ENCODE data around the gene SLC6A6. TPM values are rescaled to one million over a fixed set of nuclear protein-coding genes. Genes with fewer than 3 reads are reported as not detected.

SLC6A6 gene
- total and polyA plus RNA-seq, 8 donors, result 3.0 to 36.7 (median 19.7) TPM

GRCh38 chr3:14517601-14518431 lies 115.4 kb downstream of the SLC6A6 start:
- no peak overlapping the region for H3K4me3 ChIP-seq
- no peaks in the 10 kb centered on the region for H3K9me3 ChIP-seq
- TF ChIP-seq CTCF (IDR thresholded peaks at IDR 0.05) (no peak), POLR2AphosphoS5 (IDR thresholded peaks at IDR 0.05) (no peak), POLR2A (IDR thresholded peaks at IDR 0.05) (no peak), EP300 (IDR thresholded peaks at IDR 0.05) (no peak)
- DNase-seq, result no peak
- no peaks in the 10 kb centered on the region for H3K36me3 ChIP-seq
- intact Hi-C loops (cut with DNase I; ENCODE audit: low total_unique reads), result no loop called here
- no peak overlapping the region for H3K27ac ChIP-seq
- H3K27me3 ChIP-seq, result no peaks in the 10 kb centered on the region
- WGBS, 5 donors, result 77 to 85% (median 84%) methylated on average over 20 to 22 of the region's 22 CpGs
- no peaks in the 10 kb centered on the region for H3K4me1 ChIP-seq

- WGBS, 5 donors, result 76 to 81% (median 77%) methylated on average over 7 of the region's 7 CpGs
- intact Hi-C loops (cut with DNase I; ENCODE audit: low total_unique reads), result no loop called here
- TF ChIP-seq EP300 (IDR thresholded peaks at IDR 0.05), result no peak
- no peak overlapping the region for H3K4me3 ChIP-seq
- no peaks in the 10 kb centered on the region for H3K9me3 ChIP-seq
- no peaks in the 10 kb centered on the region for H3K36me3 ChIP-seq
- no peaks in the 10 kb centered on the region for H3K27me3 ChIP-seq
- no peaks in the 10 kb centered on the region for H3K4me1 ChIP-seq
- H3K27ac ChIP-seq, result no peak overlapping the region
- no peak for DNase-seq
Measured at GRCh38 chr3:14518432-14518802, 116.0 kb downstream of the SLC6A6 start.

GRCh38 chr3:14518893-14519292 lies 116.5 kb downstream of the SLC6A6 start:
- Histone ChIP-seq H3K27me3 (no peaks in the 10 kb centered on the region), H3K27ac (no peak overlapping the region), H3K4me1 (no peaks in the 10 kb centered on the region), H3K4me3 (no peak overlapping the region), H3K36me3 (no peaks in the 10 kb centered on the region), H3K9me3 (no peaks in the 10 kb centered on the region)
- WGBS, 5 donors, result 89 to 96% (median 94%) methylated on average over 11 of the region's 11 CpGs
- TF ChIP-seq EP300 (IDR thresholded peaks at IDR 0.05), result no peak
- TF ChIP-seq CTCF (IDR thresholded peaks at IDR 0.05), result no peak
- no peak for TF ChIP-seq POLR2A (IDR thresholded peaks at IDR 0.05)
- no peak for TF ChIP-seq POLR2AphosphoS5 (IDR thresholded peaks at IDR 0.05)
- no peak for DNase-seq
- intact Hi-C loops (cut with DNase I; ENCODE audit: low total_unique reads), result no loop called here

- intact Hi-C loops (cut with DNase I; ENCODE audit: low total_unique reads), result no loop called here
- no peaks in the 10 kb centered on the region for H3K4me1 ChIP-seq
Measured at GRCh38 chr3:14519406-14519805, 117.0 kb downstream of the SLC6A6 start.

More at GRCh38 chr3:14519406-14519805, 117.0 kb downstream of the SLC6A6 start:
- TF ChIP-seq POLR2AphosphoS5 (IDR thresholded peaks at IDR 0.05) (no peak), POLR2A (IDR thresholded peaks at IDR 0.05) (no peak), CTCF (IDR thresholded peaks at IDR 0.05) (no peak)
- DNase-seq, result no peak
- WGBS, 5 donors, result 50 to 81% (median 67%) methylated on average over 1 of the region's 1 CpG
- Histone ChIP-seq H3K27ac (no peak overlapping the region), H3K36me3 (no peaks in the 10 kb centered on the region), H3K27me3 (no peaks in the 10 kb centered on the region), H3K9me3 (no peaks in the 10 kb centered on the region), H3K4me3 (no peak overlapping the region)

Data from stomach (tissue), 9 donors.